Adipocyte (in vitro differentiated cells): ENCODE data around the gene ATN1.

ENCODE experiments used
- DNase-seq: peaks from one replicate; pipeline ENCODE4 v3.0.0-alpha.2; 2015; ENCODE audit warnings: low read depth
- H3K27me3 ChIP-seq: replicated peaks from 2 replicates; pipeline ENCODE4 v1.7.0; 2013; ENCODE audit warnings: mild to moderate bottlenecking, low read length, moderate library complexity; ENCODE audit not compliant: control insufficient read depth, insufficient read depth
- H3K36me3 ChIP-seq: 2 replicates; pipeline ENCODE4 v1.7.0; 2013; ENCODE audit warnings: low read length, mild to moderate bottlenecking, moderate library complexity; ENCODE audit not compliant: control insufficient read depth, insufficient read depth, severe bottlenecking
- H3K4me1 ChIP-seq: 2 replicates; pipeline ENCODE4 v1.7.0; 2013; ENCODE audit warnings: mild to moderate bottlenecking, low read length, moderate library complexity; ENCODE audit not compliant: control insufficient read depth, insufficient read depth
- H3K4me3 ChIP-seq: 2 replicates; pipeline ENCODE4 v1.7.0; 2013; ENCODE audit warnings: mild to moderate bottlenecking, low read length, moderate library complexity
- H3K9ac ChIP-seq: 2 replicates; pipeline ENCODE4 v1.7.0; 2013; ENCODE audit warnings: mild to moderate bottlenecking, low read length, moderate library complexity
- H3K9me3 ChIP-seq: 2 replicates; pipeline ENCODE4 v1.7.0; 2013; ENCODE audit warnings: mild to moderate bottlenecking, low read length, moderate library complexity; ENCODE audit not compliant: control insufficient read depth

ATN1 gene

DNA sequence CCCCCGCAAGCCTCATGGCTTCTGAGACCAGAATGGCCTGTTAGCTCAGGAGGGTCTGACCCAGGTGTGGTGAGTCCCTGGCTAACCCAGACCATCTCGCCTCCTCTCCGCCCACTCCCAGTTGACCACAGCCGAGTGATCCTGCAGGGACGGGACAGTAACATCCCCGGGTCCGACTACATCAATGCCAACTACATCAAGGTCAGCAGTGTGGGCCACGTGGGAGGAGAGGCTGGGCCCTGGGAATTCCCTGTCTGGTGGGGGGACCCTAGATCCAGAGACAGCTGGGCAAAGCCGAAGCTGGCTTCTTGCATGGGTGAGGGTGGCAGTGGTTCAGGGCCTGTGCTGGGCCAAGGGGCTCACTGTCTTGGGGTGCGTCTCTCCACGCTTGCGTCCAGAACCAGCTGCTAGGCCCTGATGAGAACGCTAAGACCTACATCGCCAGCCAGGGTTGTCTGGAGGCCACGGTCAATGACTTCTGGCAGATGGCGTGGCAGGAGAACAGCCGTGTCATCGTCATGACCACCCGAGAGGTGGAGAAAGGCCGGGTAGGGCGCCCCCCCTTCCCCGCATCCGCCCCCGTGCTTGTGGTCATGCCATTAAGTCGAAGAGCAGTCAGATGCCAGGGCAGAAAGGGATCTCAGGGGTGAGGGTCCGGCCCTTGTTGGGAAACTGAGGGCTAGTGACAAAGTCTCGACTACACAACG lies 28.4 kb downstream of the ATN1 start:
- Histone ChIP-seq H3K36me3 (no peaks in the 10 kb centered on the region), H3K4me3 (no peak overlapping the region), H3K9me3 (no peaks in the 10 kb centered on the region), H3K27me3 (peaks cover 10% of the 10 kb centered on the region), H3K4me1 (peaks cover 3% of the 10 kb centered on the region), H3K9ac (no peak overlapping the region)
- DNase-seq, result no peak

DNA sequence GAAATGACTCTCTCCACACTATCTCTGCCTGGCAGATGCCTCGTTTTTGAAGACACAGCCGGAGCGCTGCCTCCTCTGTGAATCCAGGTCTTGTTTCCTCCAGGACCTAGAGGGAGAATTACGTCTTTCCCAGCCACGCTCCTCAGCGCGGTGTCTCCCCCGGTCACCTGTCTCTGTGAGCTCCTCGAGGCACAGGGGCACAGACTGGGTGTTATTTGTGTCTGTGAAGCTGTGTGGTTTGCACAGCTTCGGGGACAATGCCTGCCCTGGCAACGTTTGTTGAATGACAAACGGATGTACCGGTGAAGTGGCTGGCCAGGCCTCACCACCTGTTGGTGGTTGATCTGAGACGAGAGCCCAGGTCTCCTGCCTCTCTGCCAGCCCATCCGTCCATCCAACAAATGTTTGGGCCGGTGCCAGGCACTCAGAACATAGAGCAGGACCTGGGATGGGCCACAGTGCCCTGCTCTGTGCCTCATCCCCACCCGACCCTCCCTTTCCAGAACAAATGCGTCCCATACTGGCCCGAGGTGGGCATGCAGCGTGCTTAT lies 29.5 kb downstream of the ATN1 start:
- Histone ChIP-seq H3K4me1 (peaks cover 14% of the 10 kb centered on the region), H3K27me3 (peaks cover 10% of the 10 kb centered on the region), H3K9me3 (no peaks in the 10 kb centered on the region), H3K36me3 (no peaks in the 10 kb centered on the region), H3K4me3 (no peak overlapping the region), H3K9ac (no peak overlapping the region)
- DNase-seq, result no peak

DNA sequence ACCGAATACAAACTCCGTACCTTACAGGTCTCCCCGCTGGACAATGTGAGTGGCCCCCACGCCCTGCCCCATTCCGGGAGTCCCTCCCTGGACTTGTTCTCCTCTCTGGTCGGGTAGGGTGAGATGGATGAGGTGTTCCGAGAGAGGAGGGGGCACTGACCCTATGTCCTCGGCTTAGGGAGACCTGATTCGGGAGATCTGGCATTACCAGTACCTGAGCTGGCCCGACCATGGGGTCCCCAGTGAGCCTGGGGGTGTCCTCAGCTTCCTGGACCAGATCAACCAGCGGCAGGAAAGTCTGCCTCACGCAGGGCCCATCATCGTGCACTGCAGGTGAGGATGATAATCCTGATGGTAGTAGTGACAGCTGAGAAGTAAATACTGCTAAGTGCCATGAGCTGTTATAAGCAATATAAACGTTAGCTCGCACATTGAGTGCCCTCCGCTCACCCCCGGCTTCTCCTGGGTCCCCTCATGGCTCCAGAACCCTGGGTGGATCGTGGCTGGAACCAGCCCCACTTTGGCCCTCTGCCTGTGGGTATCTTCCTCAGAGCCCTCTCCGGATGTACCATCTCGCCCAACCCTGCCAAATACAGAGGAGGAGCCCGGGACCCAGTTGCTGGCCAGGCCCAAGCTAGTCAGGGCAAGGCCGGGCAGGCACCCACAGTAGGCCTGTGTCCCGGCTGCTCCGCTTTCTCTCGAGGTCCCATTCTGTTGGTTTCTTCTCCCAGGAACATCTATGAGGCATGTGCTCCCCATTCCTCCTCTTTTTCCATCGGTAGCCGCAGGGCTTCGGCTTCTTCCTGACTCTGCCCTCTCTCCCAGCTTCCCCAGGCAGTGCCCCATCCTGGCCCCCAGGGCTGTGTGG lies 30.2 kb downstream of the ATN1 start:
- no peak for DNase-seq
- no peak overlapping the region for H3K9ac ChIP-seq
- peaks cover 16% of the 10 kb centered on the region for H3K4me1 ChIP-seq
- H3K27me3 ChIP-seq, result peaks cover 6% of the 10 kb centered on the region
- no peak overlapping the region for H3K4me3 ChIP-seq
- H3K36me3 ChIP-seq, result no peaks in the 10 kb centered on the region
- no peaks in the 10 kb centered on the region for H3K9me3 ChIP-seq

DNA sequence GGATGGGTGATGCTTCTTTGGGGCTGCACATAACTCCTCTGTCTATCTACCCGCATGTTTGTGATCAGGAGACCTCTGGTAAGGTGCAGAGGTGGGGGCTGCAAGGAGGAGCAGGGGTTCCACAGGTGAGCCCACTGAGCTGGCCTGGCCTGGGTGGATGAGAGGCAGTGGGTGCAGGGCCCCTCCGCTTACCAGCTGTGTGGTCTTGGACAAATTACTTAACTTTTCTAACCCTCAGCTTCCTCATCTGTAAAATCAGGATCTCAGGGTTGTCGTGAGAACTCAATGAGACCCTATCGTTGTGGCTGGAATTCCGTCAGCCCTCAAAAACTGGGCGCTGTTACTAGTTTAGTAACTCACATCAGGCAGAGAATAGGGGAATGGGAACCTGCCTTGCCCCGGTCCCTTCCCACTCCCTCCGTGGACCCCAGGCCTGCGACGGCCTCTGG lies 30.9 kb downstream of the ATN1 start:
- Histone ChIP-seq H3K9ac (no peak overlapping the region), H3K36me3 (no peaks in the 10 kb centered on the region), H3K4me1 (peaks cover 16% of the 10 kb centered on the region), H3K27me3 (peaks cover 6% of the 10 kb centered on the region), H3K4me3 (no peak overlapping the region), H3K9me3 (no peaks in the 10 kb centered on the region)
- no peak for DNase-seq

- Histone ChIP-seq H3K4me3 (no peak overlapping the region), H3K9ac (no peak overlapping the region), H3K27me3 (peaks cover 3% of the 10 kb centered on the region), H3K4me1 (peaks cover 16% of the 10 kb centered on the region), H3K9me3 (no peaks in the 10 kb centered on the region), H3K36me3 (no peaks in the 10 kb centered on the region)
- no peak for DNase-seq
Observed at GRCh38 chr12:6959058-6959804, 31.5 kb downstream of the ATN1 start.

- no peak overlapping the region for H3K9ac ChIP-seq
- H3K27me3 ChIP-seq, result no peaks in the 10 kb centered on the region
- no peaks in the 10 kb centered on the region for H3K9me3 ChIP-seq
- no peak for DNase-seq
- H3K36me3 ChIP-seq, result peaks cover 6% of the 10 kb centered on the region
- no peak overlapping the region for H3K4me3 ChIP-seq
- H3K4me1 ChIP-seq, result peaks cover 16% of the 10 kb centered on the region
Observed at GRCh38 chr12:6959805-6960592, 32.2 kb downstream of the ATN1 start.

- peaks cover 22% of the 10 kb centered on the region for H3K4me1 ChIP-seq
- DNase-seq, result no peak
- peak overlapping the region; percentile 59 for H3K4me3 ChIP-seq
- no peaks in the 10 kb centered on the region for H3K9me3 ChIP-seq
- peak overlapping the region; percentile 79 for H3K9ac ChIP-seq
- H3K27me3 ChIP-seq, result no peaks in the 10 kb centered on the region
- H3K36me3 ChIP-seq, result peaks cover 12% of the 10 kb centered on the region
Observed at GRCh38 chr12:6960593-6961277, 33.0 kb downstream of the ATN1 start.

GRCh38 chr12:6961278-6961694 lies 33.5 kb downstream of the ATN1 start:
- peaks cover 26% of the 10 kb centered on the region for H3K4me1 ChIP-seq
- H3K4me3 ChIP-seq, result peak overlapping the region; percentile 59
- no peaks in the 10 kb centered on the region for H3K27me3 ChIP-seq
- no peaks in the 10 kb centered on the region for H3K9me3 ChIP-seq
- H3K36me3 ChIP-seq, result peaks cover 17% of the 10 kb centered on the region
- H3K9ac ChIP-seq, result peak overlapping the region; percentile 79
- DNase-seq, result no peak

DNA sequence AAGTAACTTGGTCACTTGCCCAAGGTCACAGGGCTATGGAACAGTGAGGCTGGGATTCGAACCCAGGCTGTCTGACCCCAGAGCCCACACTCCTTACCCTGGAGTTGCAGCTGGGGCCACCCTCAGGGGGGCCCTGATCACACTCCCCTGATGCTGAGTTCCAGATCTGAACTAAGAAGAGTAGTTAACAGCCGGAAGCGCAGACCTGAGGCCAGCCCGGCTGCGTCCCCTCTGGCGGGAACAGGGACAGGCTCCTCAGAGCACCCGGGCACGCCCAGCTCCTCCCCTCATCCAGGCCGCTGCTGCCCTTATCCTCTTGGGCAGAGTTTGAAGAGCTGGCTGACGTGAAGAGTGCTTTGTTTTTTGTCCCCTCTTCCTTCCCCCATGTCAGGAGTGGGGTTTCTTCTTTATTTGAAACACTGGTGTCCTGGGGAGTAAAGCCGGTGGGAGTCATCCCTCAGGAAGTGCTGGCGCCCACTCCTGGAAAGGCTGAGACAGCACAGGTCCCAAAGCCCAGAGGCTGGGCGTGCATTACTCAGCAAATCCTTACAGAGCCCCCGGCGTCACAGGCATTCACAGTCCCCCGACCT lies 34.0 kb downstream of the ATN1 start:
- peak overlapping the region; percentile 59 for H3K4me3 ChIP-seq
- H3K27me3 ChIP-seq, result no peaks in the 10 kb centered on the region
- H3K9ac ChIP-seq, result peak overlapping the region; percentile 79
- H3K36me3 ChIP-seq, result peaks cover 23% of the 10 kb centered on the region
- DNase-seq, result peak; percentile 78
- H3K9me3 ChIP-seq, result no peaks in the 10 kb centered on the region
- H3K4me1 ChIP-seq, result peaks cover 27% of the 10 kb centered on the region
